Vagina (tissue), 2 donors: ENCODE results near the gene TMPRSS11D.

Experiments used
- POLR2A ChIP-seq, 2 donors: fragments of 450-650 bp; IDR thresholded peaks; one replicate each; pipeline ENCODE4 v1.6.1; 2017; ENCODE audit warnings: antibody characterized with exemption in 2 of 2, mild to moderate bottlenecking in 2 of 2, moderate library complexity in 2 of 2
- POLR2AphosphoS5 ChIP-seq, 2 donors: sonication (generic); formaldehyde crosslinking; IDR thresholded peaks; one replicate each; pipeline ENCODE4 v1.9.0; 2017; ENCODE audit warnings: antibody characterized with exemption in 2 of 2, mild to moderate bottlenecking in 2 of 2, low read depth in 1 of 2; ENCODE audit not compliant: insufficient read depth in 1 of 2
- TF ChIP-seq, protein P1 (sequence below), 3 experiments: fragments of 450-650 bp in 2 of 3; fragments of 200-600 bp in 1 of 3; sonication (generic) in 1 of 3; IDR thresholded peaks; one replicate each; pipeline ENCODE4 v1.5.1; 2017 to 2019; ENCODE audit warnings: antibody characterized with exemption in 3 of 3, mild to moderate bottlenecking in 2 of 3, moderate library complexity in 2 of 3

DNA sequence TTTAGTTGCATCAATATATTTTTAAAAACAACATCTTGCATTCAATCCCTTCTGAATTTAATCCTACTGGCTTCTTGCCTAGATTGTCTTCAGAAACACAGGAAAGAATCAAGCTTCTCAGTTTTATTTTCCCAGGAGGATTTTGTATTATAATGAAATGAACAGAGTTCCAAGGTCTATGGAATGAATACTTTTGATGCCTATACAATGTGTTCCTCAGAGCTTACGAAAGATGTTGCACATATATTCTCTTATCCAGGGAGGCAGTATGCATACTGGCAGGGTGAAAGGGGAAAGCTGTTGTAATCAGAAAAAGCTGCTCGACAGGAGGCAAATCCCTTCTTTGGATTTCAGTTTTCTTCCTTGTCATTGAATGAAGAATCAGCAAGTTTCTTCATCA is 8.8 kb downstream of the TMPRSS11D start:
- TF ChIP-seq POLR2AphosphoS5 (IDR thresholded peaks at IDR 0.05; ENCODE audit: insufficient read depth in 1 of 2, low read depth in 1 of 2) (no peak), POLR2A (IDR thresholded peaks at IDR 0.05) (no peak)
- TF ChIP-seq, protein P1, sequence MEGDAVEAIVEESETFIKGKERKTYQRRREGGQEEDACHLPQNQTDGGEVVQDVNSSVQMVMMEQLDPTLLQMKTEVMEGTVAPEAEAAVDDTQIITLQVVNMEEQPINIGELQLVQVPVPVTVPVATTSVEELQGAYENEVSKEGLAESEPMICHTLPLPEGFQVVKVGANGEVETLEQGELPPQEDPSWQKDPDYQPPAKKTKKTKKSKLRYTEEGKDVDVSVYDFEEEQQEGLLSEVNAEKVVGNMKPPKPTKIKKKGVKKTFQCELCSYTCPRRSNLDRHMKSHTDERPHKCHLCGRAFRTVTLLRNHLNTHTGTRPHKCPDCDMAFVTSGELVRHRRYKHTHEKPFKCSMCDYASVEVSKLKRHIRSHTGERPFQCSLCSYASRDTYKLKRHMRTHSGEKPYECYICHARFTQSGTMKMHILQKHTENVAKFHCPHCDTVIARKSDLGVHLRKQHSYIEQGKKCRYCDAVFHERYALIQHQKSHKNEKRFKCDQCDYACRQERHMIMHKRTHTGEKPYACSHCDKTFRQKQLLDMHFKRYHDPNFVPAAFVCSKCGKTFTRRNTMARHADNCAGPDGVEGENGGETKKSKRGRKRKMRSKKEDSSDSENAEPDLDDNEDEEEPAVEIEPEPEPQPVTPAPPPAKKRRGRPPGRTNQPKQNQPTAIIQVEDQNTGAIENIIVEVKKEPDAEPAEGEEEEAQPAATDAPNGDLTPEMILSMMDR (IDR thresholded peaks at IDR 0.05), result no peak
